CD4-positive, alpha-beta T cell (primary cell): ENCODE results near the gene HIGD2A. TPM values are rescaled to one million over a fixed set of nuclear protein-coding genes. Genes with fewer than 3 reads are reported as not detected.

Experiments used
- ATAC-seq: fragments of 200-7000 bp; cut with Tn5 transposase; one replicate; pipeline ENCODE4 v1.10.0; 2022; ENCODE audit warnings: mild to moderate bottlenecking; ENCODE audit not compliant: poor library complexity
- CTCF ChIA-PET: fragments of 350-600 bp; sonication (Branson Sonifier 250); formaldehyde crosslinking; loops from one replicate; lab custom pipeline; 2021; ENCODE audit warnings: antibody characterized with exemption, inconsistent platforms; lab: Charles Lee
- POLR2A ChIA-PET: fragments of 350-600 bp; sonication (Branson Sonifier 250); formaldehyde crosslinking; loops from one replicate; lab custom pipeline; 2021; ENCODE audit warnings: antibody characterized with exemption, inconsistent platforms; lab: Charles Lee
- DNase-seq, 14 experiments: peaks; one replicate each; pipeline ENCODE4 v3.0.0-alpha.2; 2013 to 2020; ENCODE audit warnings: mixed read lengths in 2 of 14
- H3K27ac ChIP-seq, 2 donors: one replicate each; pipeline versions ENCODE4 v1.5.1 to v1.7.0; 2013; ENCODE audit warnings: low read length in 2 of 2, low read depth in 1 of 2, mild to moderate bottlenecking in 1 of 2
- H3K27me3 ChIP-seq, 2 experiments: 1 replicate in 1 of 2; 2 replicates in 1 of 2; pipeline versions ENCODE4 v1.6.1 to v1.7.0; 2013; ENCODE audit warnings: low read length in 2 of 2, control low read depth in 1 of 2, mild to moderate bottlenecking in 1 of 2, moderate library complexity in 1 of 2; ENCODE audit not compliant: insufficient read depth in 2 of 2, control insufficient read depth in 1 of 2
- H3K36me3 ChIP-seq: one replicate; pipeline ENCODE4 v1.6.1; 2013; ENCODE audit warnings: low read length, control low read depth; ENCODE audit not compliant: insufficient read depth
- H3K4me1 ChIP-seq: one replicate; pipeline ENCODE4 v1.6.1; 2013; ENCODE audit warnings: low read length, control low read depth; ENCODE audit not compliant: insufficient read depth
- H3K4me3 ChIP-seq: one replicate; pipeline ENCODE4 v1.5.1; 2013; ENCODE audit warnings: mild to moderate bottlenecking, low read length, moderate library complexity
- H3K9me3 ChIP-seq, 2 experiments: 1 replicate in 1 of 2; 2 replicates in 1 of 2; pipeline versions ENCODE4 v1.6.1 to v1.7.0; 2013; ENCODE audit warnings: low read length in 2 of 2, mild to moderate bottlenecking in 2 of 2, control low read depth in 1 of 2, moderate library complexity in 1 of 2; ENCODE audit not compliant: control insufficient read depth in 1 of 2, insufficient read depth in 1 of 2
- H3K27ac Mint-ChIP-seq: one replicate; pipeline ENCODE4 v1.8.0; 2020; ENCODE audit warnings: mixed read lengths
- H3K27me3 Mint-ChIP-seq: one replicate; pipeline ENCODE4 v1.8.0; 2021; ENCODE audit warnings: mixed read lengths
- H3K36me3 Mint-ChIP-seq: one replicate; pipeline ENCODE4 v1.8.0; 2021; ENCODE audit warnings: low read depth, mixed read lengths
- H3K4me1 Mint-ChIP-seq: one replicate; pipeline ENCODE4 v1.8.0; 2021; ENCODE audit warnings: low read depth, mixed read lengths
- H3K4me3 Mint-ChIP-seq: one replicate; pipeline ENCODE4 v1.8.0; 2020; ENCODE audit warnings: mild to moderate bottlenecking, mixed read lengths
- H3K9me3 Mint-ChIP-seq: one replicate; pipeline ENCODE4 v1.8.0; 2020; ENCODE audit warnings: mixed read lengths
- CTCF ChIP-seq: fragments of 200-600 bp; IDR thresholded peaks from one replicate; pipeline ENCODE4 v1.8.0; 2022; ENCODE audit warnings: antibody characterized with exemption, mild to moderate bottlenecking
- intact Hi-C, 2 experiments: fragments of 100-400 bp; cut with DNase I in 1 of 2; cut with micrococcal nuclease in 1 of 2; formaldehyde crosslinking; loops; one replicate each; pipeline versions ENCODE4 v1.15.1 to v1.9.0; 2023 to 2025; cut with DNase I, micrococcal nuclease
- total RNA-seq, 174 experiments: library from RNA in 2 of 174; stranded (reverse) in 2 of 174; gene quantifications; one replicate each; pipeline ENCODE4 v1.2.3 and lab custom pipeline; 2021 to 2026

Gene HIGD2A
- total RNA-seq, 2 experiments from 2014 or later, result 98.2 to 104 TPM

DNA sequence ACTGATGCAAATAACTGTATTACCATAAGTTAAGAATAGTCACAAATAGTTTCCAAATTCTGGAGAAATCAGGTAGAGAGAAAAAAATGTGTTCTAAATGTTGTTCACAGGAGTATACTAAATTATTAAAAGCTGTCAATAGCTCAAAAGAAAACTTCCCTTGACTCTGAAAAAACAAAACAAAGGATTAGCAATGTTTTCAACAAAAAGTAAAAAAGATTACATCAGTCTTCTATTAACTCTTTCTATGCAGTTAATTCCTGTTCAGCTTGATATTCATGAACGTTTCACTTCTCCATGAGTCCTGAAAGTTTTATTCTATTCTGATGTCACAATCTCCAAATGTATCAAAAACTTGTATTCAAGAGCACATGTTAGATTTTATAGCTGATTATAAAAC lies 37.2 kb downstream of the HIGD2A start:
- ChIA-PET CTCF (interaction anchor here (1.4 to 2.3 kb wide), 2 partner anchors 9 to 117 kb away, joined by 3 to 6 read pairs; partner anchors contain the start of gene CLTB), POLR2A (no interaction called here)
- H3K4me3 ChIP-seq, result no peak overlapping the region
- Mint-ChIP-seq H3K36me3 (no peaks in the 10 kb centered on the region), H3K27ac (no peak overlapping the region), H3K9me3 (no peaks in the 10 kb centered on the region), H3K4me3 (no peak overlapping the region), H3K4me1 (no peaks in the 10 kb centered on the region), H3K27me3 (peaks cover 5% of the 10 kb centered on the region)
- intact Hi-C loops, result no loop called here
- DNase-seq, result no peak
- TF ChIP-seq CTCF, result no peak
- no peaks in the 10 kb centered on the region for H3K36me3 ChIP-seq
- H3K9me3 ChIP-seq, result peaks cover 0 to 3% of the 10 kb centered on the region in 2 experiments
- no peaks in the 10 kb centered on the region for H3K4me1 ChIP-seq
- no peak overlapping the region for H3K27ac ChIP-seq
- no peaks in the 10 kb centered on the region for H3K27me3 ChIP-seq
- no peak for ATAC-seq

DNA sequence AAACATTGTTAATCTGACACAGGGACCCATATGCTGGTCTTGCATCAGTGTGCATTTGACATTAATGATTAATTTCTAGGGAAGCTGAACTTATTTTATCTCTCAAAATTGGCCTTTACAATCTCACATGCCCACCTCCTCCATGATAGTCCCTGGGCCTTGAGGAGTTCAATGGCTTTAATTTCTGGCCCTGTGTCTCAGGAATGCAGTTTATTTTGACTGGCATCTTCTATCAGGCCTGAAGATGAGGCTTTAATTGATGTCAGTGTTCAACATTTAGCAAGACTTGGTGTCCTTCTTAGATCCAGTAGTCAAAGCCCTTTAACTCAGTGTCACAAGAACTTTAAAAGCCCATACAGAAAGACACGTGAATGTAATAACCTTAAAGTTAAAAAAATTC lies 38.3 kb downstream of the HIGD2A start:
- POLR2A ChIA-PET, result no interaction called here
- no peaks in the 10 kb centered on the region for H3K4me1 ChIP-seq
- no peak overlapping the region for H3K27ac Mint-ChIP-seq
- no peaks in the 10 kb centered on the region for H3K4me1 Mint-ChIP-seq
- ATAC-seq, result no peak
- no peaks in the 10 kb centered on the region for H3K36me3 Mint-ChIP-seq
- intact Hi-C loops, result no loop called here
- H3K27me3 ChIP-seq, result no peaks in the 10 kb centered on the region
- peaks cover 5% of the 10 kb centered on the region for H3K27me3 Mint-ChIP-seq
- no peak overlapping the region for H3K27ac ChIP-seq
- no peak overlapping the region for H3K4me3 ChIP-seq
- H3K36me3 ChIP-seq, result no peaks in the 10 kb centered on the region
- H3K9me3 ChIP-seq, result peaks cover 0 to 3% of the 10 kb centered on the region in 2 experiments
- H3K9me3 Mint-ChIP-seq, result no peaks in the 10 kb centered on the region
- DNase-seq, result no peak
- CTCF ChIA-PET, result interaction anchor here (1.4 to 2.3 kb wide), 2 partner anchors 10 to 116 kb away, joined by 3 to 6 read pairs; partner anchors contain the start of gene CLTB
- TF ChIP-seq CTCF, result no peak
- no peak overlapping the region for H3K4me3 Mint-ChIP-seq

- H3K4me1 Mint-ChIP-seq, result no peaks in the 10 kb centered on the region
- H3K4me3 Mint-ChIP-seq, result no peak overlapping the region
- H3K36me3 Mint-ChIP-seq, result no peaks in the 10 kb centered on the region
- no peak overlapping the region for H3K27ac ChIP-seq
- no peaks in the 10 kb centered on the region for H3K9me3 Mint-ChIP-seq
- H3K27ac Mint-ChIP-seq, result no peak overlapping the region
- no peaks in the 10 kb centered on the region for H3K27me3 ChIP-seq
- intact Hi-C loops, result no loop called here
- H3K4me1 ChIP-seq, result no peaks in the 10 kb centered on the region
- H3K9me3 ChIP-seq, result peaks cover 0 to 3% of the 10 kb centered on the region in 2 experiments
- ChIA-PET CTCF (no interaction called here), POLR2A (no interaction called here)
- H3K4me3 ChIP-seq, result no peak overlapping the region
- no peaks in the 10 kb centered on the region for H3K36me3 ChIP-seq
- ATAC-seq (no peak), DNase-seq (no peak)
- H3K27me3 Mint-ChIP-seq, result peaks cover 6% of the 10 kb centered on the region
- no peak for TF ChIP-seq CTCF
Observed at GRCh38 chr5:176427971-176428370, 39.4 kb downstream of the HIGD2A start.
